Measurements from ENCODE around the gene SHF. TPM values are rescaled to one million over a fixed set of nuclear protein-coding genes. Genes with fewer than 3 reads are reported as not detected.

SHF gene
- total and polyA plus RNA-seq, 12 donors, result 2.4 to 8.4 (median 5.6) TPM

GRCh38 chr15:45205192-45205591 is 17.4 kb upstream of the SHF start:
- intact Hi-C loops (cut with DNase I), result loop anchor here in 2 of 10 donors (5.0 kb wide), 1 partner anchor 67 kb away; no protein-coding TSS in a partner anchor

GRCh38 chr15:45203182-45203581 is 15.4 kb upstream of the SHF start:
- WGBS, 2 donors, result 29 to 41% methylated on average over 4 of the region's 4 CpGs
- ATAC-seq (no peak), DNase-seq (no peak)
- TF ChIP-seq CTCF (IDR thresholded peaks at IDR 0.05), result no peak
- Histone ChIP-seq H3K4me3 (no peak overlapping the region), H3K36me3 (no peaks in the 10 kb centered on the region), H3K27me3 (no peaks in the 10 kb centered on the region), H3K27ac (peak overlapping the region in 7 of 10 donors; percentile 0 to 51 (median 37)), H3K9me3 (no peaks in the 10 kb centered on the region), H3K4me1 (peaks cover 0 to 40% (median 14%) of the 10 kb centered on the region in 9 donors)
- intact Hi-C loops (cut with DNase I), result loop anchor here in 6 of 10 donors (5.0 kb wide), 3 partner anchors 36 to 254 kb away; a partner anchor contains a TSS

More at GRCh38 chr15:45205192-45205591, 17.4 kb upstream of the SHF start:
- Histone ChIP-seq H3K36me3 (no peaks in the 10 kb centered on the region), H3K27me3 (no peaks in the 10 kb centered on the region), H3K27ac (peak overlapping the region in 1 of 10 donors; percentile 45), H3K4me3 (no peak overlapping the region), H3K9me3 (no peaks in the 10 kb centered on the region), H3K4me1 (peaks cover 0 to 28% (median 14%) of the 10 kb centered on the region in 9 donors)
- TF ChIP-seq CTCF (IDR thresholded peaks at IDR 0.05), result peak; percentile 56 to 82 (median 74)
- DNase-seq (peak in 1 of 2 donors; percentile 57), ATAC-seq (no peak)
- 0 to 4% methylated on average over 2 of the region's 2 CpGs for WGBS, 2 donors

GRCh38 chr15:45201869-45202268 is 14.1 kb upstream of the SHF start:
- Histone ChIP-seq H3K36me3 (no peaks in the 10 kb centered on the region), H3K27me3 (no peaks in the 10 kb centered on the region), H3K27ac (peak overlapping the region in 4 of 10 donors; percentile 85 to 99 (median 98)), H3K9me3 (no peaks in the 10 kb centered on the region), H3K4me3 (no peak overlapping the region), H3K4me1 (peaks cover 0 to 48% (median 14%) of the 10 kb centered on the region in 9 donors)
- no peak for TF ChIP-seq CTCF (IDR thresholded peaks at IDR 0.05)
- DNase-seq (no peak), ATAC-seq (no peak)
- 83 to 92% methylated on average over 7 of the region's 7 CpGs for WGBS, 2 donors
- intact Hi-C loops (cut with DNase I), result loop anchor here in 7 of 10 donors (2.0 to 5.0 kb wide), 7 partner anchors 35 to 255 kb away; a partner anchor contains a TSS

- intact Hi-C loops (cut with DNase I), result loop anchor here in 7 of 10 donors (2.0 to 5.0 kb wide), 7 partner anchors 34 to 256 kb away; a partner anchor contains a TSS
- WGBS, 2 donors, result 85 to 91% methylated on average over 3 of the region's 3 CpGs
- no peak for ATAC-seq
Observed at GRCh38 chr15:45201557-45201859, 13.7 kb upstream of the SHF start.

More at GRCh38 chr15:45201557-45201859, 13.7 kb upstream of the SHF start:
- Histone ChIP-seq H3K36me3 (no peaks in the 10 kb centered on the region), H3K4me3 (peak overlapping the region in 3 of 10 donors; percentile 72), H3K27me3 (no peaks in the 10 kb centered on the region), H3K9me3 (no peaks in the 10 kb centered on the region), H3K27ac (peak overlapping the region in 9 of 10 donors; percentile 85 to 99 (median 97)), H3K4me1 (peaks cover 0 to 48% (median 14%) of the 10 kb centered on the region in 9 donors)
- no peak for DNase-seq
- TF ChIP-seq CTCF (IDR thresholded peaks at IDR 0.05), result no peak
